ENCODE data around the gene GALNT7. TPM values are rescaled to one million over a fixed set of nuclear protein-coding genes. Genes with fewer than 3 reads are reported as not detected.

GALNT7 gene
- total and polyA plus RNA-seq, 8 donors: 10.7 to 94.5 (median 37.9) TPM

GRCh38 chr4:173247321-173247720 is 78.7 kb downstream of the GALNT7 start:
- peak overlapping the region in 1 of 5 donors; percentile 33 for H3K27ac ChIP-seq
- H3K4me3 ChIP-seq: no peak overlapping the region
- H3K27me3 ChIP-seq: no peaks in the 10 kb centered on the region
- H3K9me3 ChIP-seq: no peaks in the 10 kb centered on the region
- TF ChIP-seq CTCF (IDR thresholded peaks at IDR 0.05) (no peak), POLR2A (IDR thresholded peaks at IDR 0.05) (no peak), POLR2AphosphoS5 (IDR thresholded peaks at IDR 0.05) (no peak), EP300 (IDR thresholded peaks at IDR 0.05) (no peak)
- peaks cover 4 to 45% (median 23%) of the 10 kb centered on the region in 4 donors for H3K4me1 ChIP-seq
- 35 to 55% (median 47%) methylated on average over 5 of the region's 5 CpGs for WGBS, 5 donors
- intact Hi-C loops (cut with DNase I; ENCODE audit: low total_unique reads): no loop called here
- no peak for DNase-seq
- H3K36me3 ChIP-seq: no peaks in the 10 kb centered on the region

- H3K4me3 ChIP-seq: no peak overlapping the region
- H3K36me3 ChIP-seq: no peaks in the 10 kb centered on the region
- peak overlapping the region in 1 of 5 donors; percentile 33 for H3K27ac ChIP-seq
- H3K27me3 ChIP-seq: no peaks in the 10 kb centered on the region
- TF ChIP-seq POLR2AphosphoS5 (IDR thresholded peaks at IDR 0.05) (no peak), POLR2A (IDR thresholded peaks at IDR 0.05) (no peak), EP300 (IDR thresholded peaks at IDR 0.05) (no peak), CTCF (IDR thresholded peaks at IDR 0.05) (no peak)
- no peaks in the 10 kb centered on the region for H3K9me3 ChIP-seq
- peaks cover 8 to 50% (median 29%) of the 10 kb centered on the region in 4 donors for H3K4me1 ChIP-seq
- DNase-seq: no peak
- intact Hi-C loops (cut with DNase I; ENCODE audit: low total_unique reads): no loop called here
These were observed 80.1 kb downstream of the GALNT7 start for GRCh38 chr4:173248690-173249089.

GRCh38 chr4:173252024-173252935 is 83.7 kb downstream of the GALNT7 start:
- H3K27ac ChIP-seq: peak overlapping the region; percentile 1 to 56 (median 39)
- WGBS, 5 donors: 44 to 55% (median 46%) methylated on average over 6 of the region's 6 CpGs
- peak; percentile 84 to 88 for DNase-seq

GRCh38 chr4:173253561-173253960 is 85.0 kb downstream of the GALNT7 start:
- WGBS, 5 donors: 43 to 69% (median 57%) methylated on average over 2 of the region's 2 CpGs
- Histone ChIP-seq H3K4me3 (no peak overlapping the region), H3K27me3 (no peaks in the 10 kb centered on the region), H3K4me1 (peaks cover 8 to 40% (median 26%) of the 10 kb centered on the region in 4 donors), H3K9me3 (no peaks in the 10 kb centered on the region), H3K27ac (peak overlapping the region in 2 of 5 donors; percentile 4 to 44), H3K36me3 (no peaks in the 10 kb centered on the region)
- TF ChIP-seq EP300 (IDR thresholded peaks at IDR 0.05) (no peak), POLR2AphosphoS5 (IDR thresholded peaks at IDR 0.05) (no peak), CTCF (IDR thresholded peaks at IDR 0.05) (no peak), POLR2A (IDR thresholded peaks at IDR 0.05) (no peak)
- no peak for DNase-seq
- intact Hi-C loops (cut with DNase I; ENCODE audit: low total_unique reads): no loop called here

More at GRCh38 chr4:173252024-173252935, 83.7 kb downstream of the GALNT7 start:
- H3K4me3 ChIP-seq: no peak overlapping the region
- peaks cover 8 to 47% (median 29%) of the 10 kb centered on the region in 4 donors for H3K4me1 ChIP-seq
- no peaks in the 10 kb centered on the region for H3K9me3 ChIP-seq
- intact Hi-C loops (cut with DNase I; ENCODE audit: low total_unique reads): no loop called here
- no peaks in the 10 kb centered on the region for H3K36me3 ChIP-seq
- no peaks in the 10 kb centered on the region for H3K27me3 ChIP-seq
- no peak for TF ChIP-seq POLR2A (IDR thresholded peaks at IDR 0.05)
- peak in 2 of 3 donors; percentile 84 to 86 for TF ChIP-seq POLR2AphosphoS5 (IDR thresholded peaks at IDR 0.05)

GRCh38 chr4:173254646-173255045 is 86.0 kb downstream of the GALNT7 start:
- intact Hi-C loops (cut with DNase I; ENCODE audit: low total_unique reads): no loop called here
- H3K9me3 ChIP-seq: no peaks in the 10 kb centered on the region
- no peak overlapping the region for H3K4me3 ChIP-seq
- DNase-seq: no peak
- H3K27me3 ChIP-seq: no peaks in the 10 kb centered on the region
- TF ChIP-seq CTCF (IDR thresholded peaks at IDR 0.05) (no peak), EP300 (IDR thresholded peaks at IDR 0.05) (no peak), POLR2AphosphoS5 (IDR thresholded peaks at IDR 0.05) (no peak), POLR2A (IDR thresholded peaks at IDR 0.05) (no peak)
- H3K36me3 ChIP-seq: no peaks in the 10 kb centered on the region
- peaks cover 8 to 38% (median 25%) of the 10 kb centered on the region in 4 donors for H3K4me1 ChIP-seq
- H3K27ac ChIP-seq: no peak overlapping the region
